Measurements from ENCODE around the gene HOXA13.

The HOXA13 gene

DNA sequence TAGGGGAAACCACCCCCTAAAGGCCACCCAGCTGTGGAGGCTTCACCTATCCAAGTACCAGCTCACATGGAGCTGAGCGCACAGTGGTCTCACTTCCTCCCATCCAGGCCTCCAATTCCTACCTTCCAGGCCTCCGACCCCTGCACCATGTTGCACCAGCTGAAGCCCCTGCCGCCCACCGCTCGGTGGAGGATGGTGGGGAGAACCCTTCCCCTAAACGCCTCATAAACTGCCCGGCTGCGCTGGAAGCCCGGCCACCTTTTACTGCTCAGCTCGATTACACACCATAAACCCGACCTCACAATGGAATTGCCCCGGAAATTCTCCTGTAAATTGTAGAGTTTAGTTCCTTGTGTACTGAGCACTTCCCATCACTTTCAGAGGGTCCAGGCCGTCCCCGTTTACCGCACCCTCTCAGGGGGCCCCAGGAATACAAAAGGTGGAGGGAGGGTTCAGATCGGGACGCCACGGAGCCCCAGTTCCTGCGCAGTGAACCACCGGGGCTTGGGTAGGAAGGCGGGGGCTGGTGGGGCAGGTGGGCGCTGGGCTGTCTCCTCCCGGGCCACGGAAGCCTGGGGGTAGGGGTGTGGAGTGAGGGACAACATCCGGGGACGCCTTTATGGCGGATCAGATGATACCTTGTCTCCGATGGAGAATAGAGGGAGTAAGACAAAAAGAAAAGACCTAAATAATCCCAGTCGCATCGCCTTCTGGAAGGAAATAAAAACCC, 42.0 kb downstream of the HOXA13 start:
- no peak overlapping the region for H3K4me3 ChIP-seq (ENCODE audit: low read depth, low read length)
- TF ChIP-seq, protein P1, sequence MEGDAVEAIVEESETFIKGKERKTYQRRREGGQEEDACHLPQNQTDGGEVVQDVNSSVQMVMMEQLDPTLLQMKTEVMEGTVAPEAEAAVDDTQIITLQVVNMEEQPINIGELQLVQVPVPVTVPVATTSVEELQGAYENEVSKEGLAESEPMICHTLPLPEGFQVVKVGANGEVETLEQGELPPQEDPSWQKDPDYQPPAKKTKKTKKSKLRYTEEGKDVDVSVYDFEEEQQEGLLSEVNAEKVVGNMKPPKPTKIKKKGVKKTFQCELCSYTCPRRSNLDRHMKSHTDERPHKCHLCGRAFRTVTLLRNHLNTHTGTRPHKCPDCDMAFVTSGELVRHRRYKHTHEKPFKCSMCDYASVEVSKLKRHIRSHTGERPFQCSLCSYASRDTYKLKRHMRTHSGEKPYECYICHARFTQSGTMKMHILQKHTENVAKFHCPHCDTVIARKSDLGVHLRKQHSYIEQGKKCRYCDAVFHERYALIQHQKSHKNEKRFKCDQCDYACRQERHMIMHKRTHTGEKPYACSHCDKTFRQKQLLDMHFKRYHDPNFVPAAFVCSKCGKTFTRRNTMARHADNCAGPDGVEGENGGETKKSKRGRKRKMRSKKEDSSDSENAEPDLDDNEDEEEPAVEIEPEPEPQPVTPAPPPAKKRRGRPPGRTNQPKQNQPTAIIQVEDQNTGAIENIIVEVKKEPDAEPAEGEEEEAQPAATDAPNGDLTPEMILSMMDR (IDR thresholded peaks at IDR 0.05; ENCODE audit: low read depth, low read length, missing control alignments) = no peak
- DNase-seq (ENCODE audit: low read depth) = no peak

- no peak for DNase-seq (ENCODE audit: low read depth)
- no peak overlapping the region for H3K4me3 ChIP-seq (ENCODE audit: low read depth, low read length)
- TF ChIP-seq, protein P1 (IDR thresholded peaks at IDR 0.05; ENCODE audit: low read depth, low read length, missing control alignments) = no peak
Observed at GRCh38 chr7:27156916-27157701, 42.8 kb downstream of the HOXA13 start.

- DNase-seq (ENCODE audit: low read depth) = no peak
- H3K4me3 ChIP-seq (ENCODE audit: low read depth, low read length) = peak within 1 kb of the TSS; percentile 13
- TF ChIP-seq, protein P1 (IDR thresholded peaks at IDR 0.05; ENCODE audit: low read depth, low read length, missing control alignments) = no peak
Observed at GRCh38 chr7:27156508-27156898, 43.4 kb downstream of the HOXA13 start, which contains the start of gene HOXA7. Gene HOXA7, minus strand, starts transcription at chr7:27156675. Its CDS starts 130 bp downstream, at chr7:27156545.

- DNase-seq (ENCODE audit: low read depth) = no peak
- TF ChIP-seq, protein P1 (IDR thresholded peaks at IDR 0.05; ENCODE audit: low read depth, low read length, missing control alignments) = no peak
- H3K4me3 ChIP-seq (ENCODE audit: low read depth, low read length) = peak overlapping the region; percentile 13
Observed at GRCh38 chr7:27155816-27156507, 43.9 kb downstream of the HOXA13 start.

GRCh38 chr7:27154901-27155815, 44.7 kb downstream of the HOXA13 start:
- DNase-seq (ENCODE audit: low read depth) = no peak
- TF ChIP-seq, protein P1 (IDR thresholded peaks at IDR 0.05; ENCODE audit: low read depth, low read length, missing control alignments) = no peak
- no peak overlapping the region; the same call in 1 of the 2 replicates for H3K4me3 ChIP-seq (ENCODE audit: low read depth, low read length)

DNA sequence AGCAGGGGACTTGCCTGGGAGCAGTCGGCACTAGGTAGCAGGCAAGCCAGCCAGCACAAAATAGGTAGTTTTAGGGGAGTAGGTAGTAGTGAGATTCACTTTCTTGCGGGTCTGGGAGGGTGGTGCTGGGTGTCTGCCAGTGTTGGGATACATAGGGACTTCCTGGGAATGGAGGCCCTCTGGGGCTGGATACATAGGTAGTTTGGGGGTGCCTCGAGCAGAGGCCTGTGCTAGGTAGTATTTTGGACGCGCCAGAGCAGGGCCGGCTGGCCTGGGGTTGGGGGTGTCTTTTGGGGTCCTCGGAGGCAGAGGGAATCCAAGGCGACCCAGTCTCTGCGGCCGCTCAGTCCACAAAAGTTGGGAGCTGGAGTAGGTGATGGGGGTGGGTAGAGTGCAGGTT, 45.5 kb downstream of the HOXA13 start:
- TF ChIP-seq, protein P1 (IDR thresholded peaks at IDR 0.05; ENCODE audit: low read depth, low read length, missing control alignments) = no peak
- DNase-seq (ENCODE audit: low read depth) = no peak
- no peak overlapping the region for H3K4me3 ChIP-seq (ENCODE audit: low read depth, low read length)

Data from GM12864 (cell line).